ENCODE data around the gene EPO.
A peak's percentile ranks its signal among the peaks of the same experiment; 100 is the strongest.
"Not testable (repeated sequence)": the region's sequence is repeated elsewhere in the genome, so short reads cannot be mapped to it uniquely, and the experiment has no call there.

Gene EPO

GRCh38 chr7:100705753-100706671 is 14.3 kb upstream of the EPO start, which contains the start of gene POP7:
POP7 (plus strand) TSS chr7:100706121; CDS start chr7:100706831, 710 bp downstream.
- peak; percentile 93 for DNase-seq (ENCODE audit: low spot score)

GRCh38 chr7:100706672-100707311 is 13.5 kb upstream of the EPO start:
- no peak for DNase-seq (ENCODE audit: low spot score)

GRCh38 chr7:100708395-100708794 is 11.9 kb upstream of the EPO start:
- no peak for DNase-seq (ENCODE audit: low spot score)

GRCh38 chr7:100710452-100710851 is 9.8 kb upstream of the EPO start:
- DNase-seq (ENCODE audit: low spot score): no peak

- DNase-seq (ENCODE audit: low spot score): no peak
Observed at GRCh38 chr7:100711369-100711768, 8.9 kb upstream of the EPO start.

- no peak for DNase-seq (ENCODE audit: low spot score)
Observed at GRCh38 chr7:100714725-100715124, 5.5 kb upstream of the EPO start.

- DNase-seq (ENCODE audit: low spot score): not testable (repeated sequence)
Observed at GRCh38 chr7:100717073-100717472, 3.2 kb upstream of the EPO start.

GRCh38 chr7:100719523-100720278 is 567 bp upstream of the EPO start:
- no peak for DNase-seq (ENCODE audit: low spot score)

- no peak for DNase-seq (ENCODE audit: low spot score)
Observed at GRCh38 chr7:100720671-100721504, 620 bp downstream of the EPO start.

- no peak for DNase-seq (ENCODE audit: low spot score)
Observed at GRCh38 chr7:100721505-100721812, 1.2 kb downstream of the EPO start.

- DNase-seq (ENCODE audit: low spot score): no peak
Observed at GRCh38 chr7:100722480-100723212, 2.4 kb downstream of the EPO start.

- DNase-seq (ENCODE audit: low spot score): no peak
Observed at GRCh38 chr7:100723732-100724275, 3.5 kb downstream of the EPO start.

- DNase-seq (ENCODE audit: low spot score): not testable (repeated sequence)
Observed at GRCh38 chr7:100724364-100724763, 4.1 kb downstream of the EPO start.

- DNase-seq (ENCODE audit: low spot score): no peak
Observed at GRCh38 chr7:100726996-100727761, 6.9 kb downstream of the EPO start.

GRCh38 chr7:100728196-100728595 is 7.9 kb downstream of the EPO start:
- DNase-seq (ENCODE audit: low spot score): no peak

- DNase-seq (ENCODE audit: low spot score): no peak
Observed at GRCh38 chr7:100730136-100730800, 10.0 kb downstream of the EPO start.

GRCh38 chr7:100731937-100732636 is 11.8 kb downstream of the EPO start:
- no peak for DNase-seq (ENCODE audit: low spot score)

- no peak for DNase-seq (ENCODE audit: low spot score)
Observed at GRCh38 chr7:100735730-100736129, 15.5 kb downstream of the EPO start.

GRCh38 chr7:100736671-100737070 is 16.4 kb downstream of the EPO start:
- DNase-seq (ENCODE audit: low spot score): no peak
